ENCODE data around the gene PSMG3.

The PSMG3 gene

DNA sequence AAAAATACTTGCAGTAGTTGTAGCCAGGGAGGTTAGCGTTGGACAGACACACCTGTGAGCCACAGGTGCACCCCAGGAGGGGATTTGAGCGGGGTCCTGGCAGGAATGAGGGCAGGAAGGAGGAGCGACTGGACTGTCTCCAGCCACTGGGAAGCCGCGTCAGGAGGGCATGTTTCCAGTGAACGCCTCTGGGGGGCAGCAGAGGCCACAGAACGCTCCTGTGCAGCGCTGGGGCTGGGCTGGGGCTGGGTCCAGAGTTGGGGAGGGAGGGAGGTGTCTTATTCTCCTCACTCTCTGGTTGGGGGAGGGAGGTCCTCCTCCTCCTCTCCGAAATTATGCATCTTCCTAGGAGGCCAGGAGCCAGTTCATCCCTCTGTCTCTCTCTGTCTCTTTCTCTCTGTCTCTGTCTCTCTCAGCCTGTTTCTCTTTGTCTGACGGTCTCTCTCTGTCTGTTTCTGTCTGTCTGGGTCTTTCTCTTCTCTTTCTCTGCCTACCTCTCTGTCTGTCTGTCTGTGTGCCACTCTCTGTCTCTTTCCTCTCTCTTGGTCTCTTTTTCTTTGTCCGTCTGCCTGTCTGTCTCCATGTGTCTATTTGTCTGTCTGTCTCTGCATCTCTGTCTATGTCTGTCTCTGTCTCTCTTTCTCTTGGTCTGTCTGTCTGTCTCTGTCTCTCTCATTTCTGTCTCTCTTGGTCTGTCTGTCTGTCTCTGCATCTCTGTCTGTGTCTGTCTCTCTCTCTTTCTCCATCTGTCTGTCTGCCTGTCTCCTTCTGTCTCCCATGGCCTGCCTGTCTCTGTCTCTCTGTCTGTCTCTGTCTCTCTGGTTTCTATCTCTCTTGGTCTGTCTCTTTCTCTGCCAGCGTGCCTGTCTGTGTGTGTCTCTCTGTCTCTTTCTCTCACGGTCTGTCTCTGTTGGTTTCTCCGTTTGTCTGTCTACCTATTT, 9.9 kb upstream of the PSMG3 start:
- DNase-seq: peak; percentile 24 to 78

DNA sequence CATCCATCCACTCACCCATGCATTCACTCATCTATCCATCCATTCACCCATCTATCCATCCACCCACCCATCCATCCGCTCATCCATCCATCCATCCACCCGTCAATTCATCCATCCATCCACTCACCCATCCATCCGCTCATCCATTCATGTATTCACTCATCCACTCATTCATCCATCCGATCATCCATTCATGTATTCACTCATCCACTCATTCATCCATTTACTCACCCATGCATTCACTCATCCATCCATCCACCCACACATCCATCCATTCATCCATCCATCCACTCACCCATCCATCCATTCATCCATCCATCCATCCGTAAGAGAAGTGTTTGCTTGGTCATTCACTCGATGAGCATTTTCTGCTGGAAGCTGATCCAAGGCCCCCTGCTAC, 8.7 kb upstream of the PSMG3 start:
- no peak for DNase-seq

DNA sequence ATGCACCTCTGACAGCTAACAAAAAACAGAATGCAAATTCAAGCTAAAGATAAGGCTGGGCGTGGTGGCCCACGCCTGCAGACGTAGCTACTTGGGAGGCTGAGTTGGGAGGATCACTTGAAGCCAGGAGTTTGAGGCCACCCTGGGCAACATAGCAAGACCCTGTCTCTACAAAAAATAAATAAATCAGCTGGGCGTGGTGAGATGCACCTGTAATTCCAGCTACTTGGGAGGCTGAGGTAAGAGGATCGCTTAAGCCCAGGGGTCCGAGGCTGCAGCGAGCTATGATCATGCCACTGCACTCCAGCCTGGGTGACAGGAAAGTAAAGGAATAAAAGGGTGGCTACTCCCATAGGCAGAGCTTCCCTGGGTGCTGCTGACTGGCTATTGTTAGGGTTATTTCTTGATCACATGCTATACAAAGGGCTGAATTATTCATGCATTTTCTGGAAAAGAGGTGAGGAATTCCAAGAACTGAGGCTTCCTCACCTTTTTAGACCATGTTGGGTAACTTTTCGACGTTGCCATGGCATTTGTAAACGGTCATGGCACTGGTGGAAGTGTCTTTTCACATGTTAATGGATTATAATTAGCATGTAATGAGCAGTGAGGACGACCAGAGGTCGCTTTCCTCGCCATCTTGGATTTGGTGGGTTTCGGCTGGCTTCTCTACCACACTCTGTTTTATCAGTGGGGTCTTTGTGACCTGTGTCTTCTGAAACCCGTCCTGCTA, 6.9 kb upstream of the PSMG3 start:
- no peak for DNase-seq

DNA sequence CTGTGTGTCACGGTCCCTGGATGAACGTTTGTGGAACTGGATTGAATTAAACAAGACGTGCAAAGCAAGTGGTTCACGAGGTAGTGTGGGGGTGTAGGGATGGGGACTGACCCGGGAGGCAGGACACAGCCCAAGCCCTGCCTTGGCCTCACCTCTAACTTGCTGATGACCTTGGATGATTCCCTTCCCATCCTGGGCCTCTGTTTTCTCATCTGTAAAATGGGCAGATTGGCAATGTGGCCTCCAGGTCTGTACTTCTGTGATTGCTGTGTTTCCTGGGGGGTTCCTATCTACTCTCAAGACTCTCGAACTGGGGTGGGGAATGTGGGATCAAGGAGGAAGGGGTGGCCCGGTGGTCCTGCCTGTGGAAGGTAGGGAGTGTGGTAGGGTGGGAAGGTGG, 6.0 kb upstream of the PSMG3 start:
- DNase-seq: no peak

DNA sequence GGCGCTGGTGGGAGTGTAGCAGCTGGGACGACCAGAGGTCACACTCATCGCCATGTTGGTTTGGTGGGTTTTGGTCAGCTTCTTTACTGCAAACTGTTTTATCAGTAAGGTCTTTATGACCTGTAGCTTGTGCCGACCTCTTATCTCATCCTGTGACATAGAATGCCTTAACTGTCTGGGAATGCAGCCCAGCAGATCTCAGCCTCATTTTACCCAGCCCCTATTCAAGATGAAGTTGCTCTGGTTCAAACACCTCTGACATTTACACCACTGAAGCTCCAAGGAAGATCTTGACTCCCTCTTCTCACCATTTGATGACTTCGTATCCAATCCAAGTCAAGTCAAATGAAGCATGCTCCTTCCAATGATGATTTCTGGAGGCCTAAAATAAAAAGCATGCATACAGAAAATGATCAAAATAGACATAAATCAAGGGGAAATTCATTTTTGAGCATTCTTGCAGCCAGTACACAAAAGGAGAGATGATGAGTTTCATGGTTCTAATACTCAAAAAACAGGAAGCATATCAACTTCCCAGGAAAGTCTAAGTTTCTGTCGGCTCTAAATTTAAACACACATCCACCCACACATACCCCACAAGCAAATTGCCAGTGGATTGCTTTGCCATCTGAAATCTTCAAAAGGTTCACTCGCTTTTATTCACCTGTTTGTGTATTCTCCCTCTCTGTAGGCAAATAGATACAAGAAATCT, 2.4 kb upstream of the PSMG3 start:
- no peak for DNase-seq

DNA sequence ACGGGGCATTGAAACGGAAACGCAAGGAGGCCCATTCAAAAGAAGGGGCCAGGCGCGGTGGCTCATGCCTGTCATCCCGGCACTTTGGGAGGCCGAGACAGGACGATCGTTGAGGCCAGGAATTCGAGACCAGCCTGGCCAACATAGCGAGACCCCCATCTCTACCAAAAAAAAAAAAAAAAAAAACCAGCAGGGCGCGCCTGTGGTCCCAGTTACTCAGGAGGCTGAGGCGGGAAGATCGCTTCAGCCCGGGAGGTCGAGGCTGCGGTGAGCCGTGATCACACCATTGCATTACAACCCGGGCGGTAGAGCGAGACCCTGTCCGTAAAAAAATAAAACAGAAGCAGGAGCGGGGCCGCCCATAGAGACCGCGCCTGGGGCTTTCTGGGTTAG, 396 bp downstream of the PSMG3 start:
- no peak for DNase-seq

DNA sequence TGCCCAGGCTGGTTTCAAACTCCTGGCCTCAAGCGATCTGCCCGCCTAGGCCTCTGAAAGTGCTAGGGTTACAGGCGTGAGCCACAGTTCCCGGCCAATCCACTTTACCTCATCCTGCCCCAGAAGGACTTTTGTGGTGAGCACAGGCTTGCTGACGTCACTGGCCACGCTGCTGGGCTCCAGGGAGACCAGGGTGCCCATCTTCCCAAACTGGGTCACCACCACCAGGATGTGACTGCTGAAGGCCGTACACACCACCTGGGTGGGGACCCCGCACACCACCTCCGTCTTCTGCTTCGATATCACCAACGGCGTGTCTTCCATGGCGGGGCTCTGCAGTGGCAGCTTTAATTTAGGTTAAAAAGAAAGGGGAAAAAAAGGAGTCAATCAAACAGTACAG, 816 bp downstream of the PSMG3 start:
- DNase-seq: no peak

DNA sequence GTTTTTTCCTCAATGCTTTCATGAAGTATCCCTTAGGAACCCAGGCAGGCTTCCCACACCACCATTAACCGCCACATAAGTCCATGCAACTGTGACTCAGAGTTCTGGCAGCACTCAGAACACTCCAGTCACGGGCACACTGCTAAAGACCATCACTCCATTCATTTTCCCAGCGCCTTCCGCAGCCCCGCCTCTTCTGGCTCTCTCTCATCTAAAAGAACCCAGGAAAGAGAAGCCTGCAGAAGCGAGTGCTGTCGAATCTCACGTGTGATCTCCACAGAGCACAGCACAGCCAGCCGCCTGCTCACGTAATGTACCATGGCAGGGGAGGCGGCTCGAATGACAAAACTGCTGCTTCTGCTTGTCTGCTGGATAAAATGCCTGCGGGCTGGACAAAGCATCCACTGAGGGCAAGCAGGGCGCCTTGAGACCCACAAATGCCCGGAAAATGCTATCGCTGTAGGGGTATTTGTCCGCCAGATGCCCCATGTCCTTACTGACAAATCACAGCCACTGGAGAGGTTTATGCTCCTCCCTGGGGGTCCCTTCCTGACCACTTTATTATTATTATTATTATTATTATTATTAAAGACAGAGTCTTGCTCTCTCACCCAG, 1.8 kb downstream of the PSMG3 start:
- DNase-seq: no peak

DNA sequence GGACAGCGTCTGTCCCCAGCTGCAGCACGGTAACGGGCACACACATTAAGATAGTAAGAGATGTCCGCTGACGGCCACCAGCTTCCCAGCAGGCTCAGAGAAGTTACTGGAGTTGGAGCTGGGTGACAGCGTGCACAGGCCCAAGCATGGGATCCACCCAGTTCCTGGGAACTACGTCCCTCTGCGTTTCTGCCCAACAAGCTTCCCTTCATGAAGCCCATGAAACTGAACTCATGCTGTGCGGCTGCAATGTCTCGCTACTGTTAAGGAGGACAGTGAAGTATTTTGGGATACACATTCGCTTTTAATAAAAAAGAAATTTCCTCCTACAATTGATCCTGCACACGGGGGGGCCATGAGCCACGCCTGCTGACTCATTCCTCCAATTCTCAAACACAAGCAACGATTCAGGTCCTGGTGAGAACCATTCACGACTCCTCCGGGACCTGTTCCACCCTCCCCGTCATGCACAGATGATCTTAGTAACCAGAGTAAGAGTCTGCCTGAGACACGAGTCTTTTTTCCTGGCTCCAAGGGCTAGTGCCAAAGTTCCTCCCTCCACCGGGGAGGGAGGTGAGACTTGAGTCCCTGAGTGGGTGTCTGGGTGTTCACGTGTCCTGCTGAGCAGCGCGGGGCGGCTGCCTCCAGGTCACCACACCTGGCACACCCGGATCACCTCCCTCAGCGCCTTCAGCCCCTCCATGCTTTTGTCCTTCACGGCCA, 2.6 kb downstream of the PSMG3 start:
- DNase-seq: no peak

DNA sequence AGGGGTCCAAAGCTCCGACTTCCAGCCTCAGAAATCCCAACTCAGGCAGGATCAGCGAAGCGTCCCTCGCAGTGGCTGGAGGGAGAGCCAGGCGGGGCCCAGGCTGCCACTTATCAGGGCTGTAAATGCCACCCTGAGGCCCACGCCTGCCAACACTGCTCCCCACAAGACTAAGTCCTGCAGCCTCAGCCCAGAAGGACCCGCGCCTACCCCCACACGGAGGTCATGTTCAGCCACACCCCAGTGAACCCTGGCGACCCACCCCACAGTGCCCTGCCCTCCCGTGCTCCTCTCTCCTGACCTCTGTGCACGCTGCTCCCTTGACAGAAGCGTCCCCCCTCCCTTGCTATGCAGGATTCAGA, 3.2 kb downstream of the PSMG3 start:
- no peak for DNase-seq

DNA sequence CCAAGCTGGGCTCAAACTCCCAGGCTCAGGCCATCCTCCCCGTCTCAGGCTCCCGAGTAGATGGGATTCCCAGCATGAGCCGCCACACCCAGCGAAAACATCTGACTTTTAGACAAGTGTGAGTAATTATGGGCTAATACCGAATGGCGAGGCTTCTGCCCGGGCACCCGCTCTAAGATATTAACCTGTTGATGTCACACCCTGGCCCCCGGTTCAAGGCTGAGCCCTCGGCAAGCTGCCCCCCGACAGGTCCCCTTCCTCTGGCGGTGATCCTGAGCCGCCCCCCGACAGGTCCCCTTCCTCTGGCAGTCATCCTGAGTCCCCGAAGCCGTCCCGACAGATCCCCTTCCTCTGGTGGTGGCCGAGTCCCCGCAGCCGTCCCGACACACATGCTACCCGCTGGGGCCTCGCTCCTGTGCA, 5.2 kb downstream of the PSMG3 start:
- DNase-seq: no peak

DNA sequence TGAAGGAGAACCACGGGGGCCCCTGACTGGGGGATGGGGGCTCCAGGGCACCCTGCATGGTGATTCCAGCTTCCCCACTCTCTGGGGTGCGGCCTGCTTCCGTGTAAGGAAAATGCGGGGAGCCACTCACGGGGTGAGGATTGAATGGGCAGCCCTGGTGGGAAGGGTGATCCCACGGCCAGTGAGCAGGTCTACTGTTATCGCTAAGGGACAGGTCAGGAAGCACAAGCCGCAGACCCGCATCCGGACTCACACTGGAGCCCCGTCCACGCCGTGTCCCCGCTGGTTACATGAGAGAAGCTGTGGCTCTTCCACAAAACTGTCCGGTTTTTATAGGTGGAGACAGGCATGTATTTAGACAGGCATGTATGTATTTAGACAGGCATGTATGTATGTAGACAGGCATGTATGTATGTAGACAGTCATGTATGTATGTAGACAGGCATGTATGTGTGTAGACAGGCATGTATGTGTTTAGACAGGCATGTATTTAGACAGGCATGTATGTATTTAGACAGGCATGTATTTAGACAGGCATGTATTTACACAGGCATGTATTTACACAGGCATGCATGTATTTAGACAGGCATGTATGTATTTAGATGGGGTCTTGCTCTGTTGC, 5.7 kb downstream of the PSMG3 start:
- no peak for DNase-seq

DNA sequence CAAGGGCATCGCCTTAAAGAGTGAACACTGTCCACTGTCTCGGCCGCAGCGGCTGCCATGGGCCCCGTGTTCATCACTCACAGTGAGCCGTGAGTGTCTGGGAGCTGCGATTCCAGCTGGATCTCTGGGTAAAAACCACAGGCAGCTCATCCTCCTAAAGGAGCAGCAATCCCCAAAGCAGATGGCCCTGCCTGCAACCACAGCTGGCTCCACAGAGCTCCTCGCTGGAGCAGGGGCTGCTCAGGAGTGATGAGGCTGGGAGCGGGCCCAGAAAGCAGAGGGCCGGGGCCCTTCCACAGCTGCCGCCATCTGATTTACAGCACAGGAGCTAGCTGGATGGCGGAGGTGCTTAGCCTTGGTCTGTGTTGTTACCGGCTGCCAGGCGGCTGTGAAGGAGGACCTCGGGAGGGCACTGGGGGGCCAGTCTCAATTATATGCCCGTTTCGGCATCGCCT, 7.2 kb downstream of the PSMG3 start:
- DNase-seq: no peak

DNA sequence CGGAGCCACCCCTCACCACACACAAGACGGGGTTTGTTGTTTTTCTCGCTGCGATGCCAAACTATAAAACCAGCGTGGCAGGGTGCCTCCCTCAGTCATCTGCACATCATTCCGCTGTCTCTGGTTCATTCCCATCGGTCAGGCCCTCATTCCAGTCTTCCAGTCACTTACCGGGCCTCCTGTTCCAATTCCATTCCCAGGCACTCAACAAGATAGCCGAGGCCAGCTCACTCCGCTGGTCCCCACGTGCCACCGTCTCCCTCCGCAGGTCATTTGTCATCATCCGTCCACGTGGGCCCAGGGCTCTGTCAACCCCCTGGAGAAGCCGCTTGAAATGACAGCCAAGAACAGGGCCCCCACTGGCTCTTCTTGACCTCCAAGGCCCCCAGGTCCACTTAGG, 7.7 kb downstream of the PSMG3 start:
- DNase-seq: no peak

DNA sequence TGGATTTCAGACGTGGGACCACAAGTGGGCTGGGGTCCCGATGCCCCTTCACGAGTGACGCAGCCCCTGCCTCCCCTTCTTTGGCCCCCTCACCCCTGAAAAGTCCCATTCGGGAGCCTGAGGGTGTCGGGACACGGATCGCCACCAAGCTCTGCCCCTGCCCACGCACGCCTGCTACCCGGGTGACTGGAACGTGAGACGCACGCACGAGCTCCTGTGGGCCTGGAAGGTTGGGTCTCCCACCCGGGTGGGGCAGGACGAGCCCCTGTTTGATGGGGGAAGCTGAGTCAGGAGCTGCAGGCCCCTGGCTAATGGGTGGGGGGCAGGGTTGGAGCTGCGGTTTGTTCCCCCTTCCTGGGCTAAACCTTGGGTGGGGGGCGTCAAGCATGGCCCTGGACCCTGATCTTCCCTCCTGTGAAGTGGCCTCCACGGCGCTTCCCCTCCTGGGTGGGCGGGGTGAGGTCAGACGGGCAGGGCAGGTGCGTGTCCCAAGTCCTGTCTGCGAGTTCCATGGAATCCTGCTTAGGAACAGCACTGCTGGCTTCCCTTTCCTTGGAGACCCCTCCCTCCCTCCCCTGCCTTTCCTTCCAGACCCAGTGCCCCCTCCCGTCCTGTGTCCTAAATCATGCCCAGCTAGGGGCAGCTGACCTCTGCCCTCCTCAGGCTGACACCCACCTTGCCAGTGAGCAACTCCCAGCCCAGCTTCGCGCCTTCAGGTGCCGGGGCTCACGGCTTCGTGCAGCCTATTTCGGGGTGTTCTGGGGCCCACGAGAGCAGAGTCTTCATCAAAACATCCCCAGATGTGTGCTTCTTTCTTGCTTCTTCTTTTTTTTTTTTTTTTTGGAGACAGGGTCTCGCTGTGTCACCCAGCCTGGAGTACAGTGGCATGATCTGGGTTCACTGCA, 8.5 kb downstream of the PSMG3 start:
- no peak for DNase-seq

DNA sequence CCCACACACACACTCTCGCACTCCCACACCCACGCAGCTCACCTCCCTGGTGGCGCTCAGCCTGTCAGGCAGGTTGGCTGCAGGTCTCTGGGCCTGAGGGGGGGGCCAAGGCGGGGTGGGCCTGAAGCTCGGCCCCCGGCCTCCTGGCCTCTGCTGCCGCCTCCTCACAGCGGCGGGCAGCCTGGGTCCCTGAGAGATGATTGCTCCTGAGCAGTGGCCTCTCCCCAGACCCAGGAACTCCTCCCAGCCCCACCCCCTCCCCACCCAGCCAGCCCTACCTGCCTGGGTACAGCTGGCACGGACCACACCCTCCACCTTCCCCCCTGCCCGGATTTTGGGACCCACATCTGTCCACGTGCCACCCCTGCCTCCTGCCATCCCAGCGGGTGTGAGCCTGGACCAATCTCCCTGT, 9.2 kb downstream of the PSMG3 start:
- no peak for DNase-seq

DNA sequence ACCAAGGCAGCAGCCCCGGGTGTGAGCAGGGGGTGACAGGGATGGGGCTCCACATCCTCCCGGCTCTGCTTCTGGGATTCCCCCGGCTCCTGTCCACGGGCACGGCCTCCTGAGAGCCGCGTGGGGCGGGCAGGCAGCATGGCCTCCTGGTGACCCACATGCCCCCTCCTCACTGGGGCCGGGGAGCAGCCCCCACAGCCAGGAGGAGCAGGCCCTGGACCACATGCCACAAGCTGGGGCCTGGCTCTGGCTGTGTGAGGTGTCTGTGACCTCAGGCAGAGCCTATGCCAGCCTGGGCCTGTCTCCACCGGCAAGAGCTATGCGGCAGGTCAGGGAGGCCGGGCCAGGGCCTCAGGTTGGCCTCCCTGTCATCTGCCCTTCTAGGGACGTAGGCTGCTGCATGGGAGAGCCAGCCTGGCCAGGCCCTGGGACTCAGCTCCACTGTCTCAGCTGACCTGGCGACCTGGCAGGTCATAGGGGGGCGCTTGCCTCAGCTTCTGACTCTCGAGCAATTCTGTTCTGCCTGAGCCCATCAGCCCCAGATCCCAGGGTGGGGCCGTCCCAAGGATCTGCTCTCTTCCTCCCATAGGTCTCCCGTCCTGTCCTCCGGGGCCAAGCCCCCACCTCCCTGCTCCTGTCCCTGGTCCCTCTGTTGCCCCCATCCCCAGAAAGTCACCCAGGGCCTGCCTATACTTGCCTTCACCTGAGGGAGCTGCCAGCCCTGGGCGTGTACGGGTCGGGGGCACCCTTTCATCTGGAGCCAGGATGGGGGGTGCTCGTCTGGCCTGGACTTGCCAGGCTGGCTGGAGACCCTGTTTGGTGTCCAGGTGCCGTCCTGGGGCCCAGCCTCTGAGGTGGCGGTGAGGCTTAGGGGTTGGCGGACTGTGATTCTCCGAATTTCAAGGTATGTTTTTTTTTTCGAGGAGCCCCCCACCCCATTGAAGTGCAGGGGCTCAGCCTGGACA, 9.9 kb downstream of the PSMG3 start:
- DNase-seq: no peak

DNA sequence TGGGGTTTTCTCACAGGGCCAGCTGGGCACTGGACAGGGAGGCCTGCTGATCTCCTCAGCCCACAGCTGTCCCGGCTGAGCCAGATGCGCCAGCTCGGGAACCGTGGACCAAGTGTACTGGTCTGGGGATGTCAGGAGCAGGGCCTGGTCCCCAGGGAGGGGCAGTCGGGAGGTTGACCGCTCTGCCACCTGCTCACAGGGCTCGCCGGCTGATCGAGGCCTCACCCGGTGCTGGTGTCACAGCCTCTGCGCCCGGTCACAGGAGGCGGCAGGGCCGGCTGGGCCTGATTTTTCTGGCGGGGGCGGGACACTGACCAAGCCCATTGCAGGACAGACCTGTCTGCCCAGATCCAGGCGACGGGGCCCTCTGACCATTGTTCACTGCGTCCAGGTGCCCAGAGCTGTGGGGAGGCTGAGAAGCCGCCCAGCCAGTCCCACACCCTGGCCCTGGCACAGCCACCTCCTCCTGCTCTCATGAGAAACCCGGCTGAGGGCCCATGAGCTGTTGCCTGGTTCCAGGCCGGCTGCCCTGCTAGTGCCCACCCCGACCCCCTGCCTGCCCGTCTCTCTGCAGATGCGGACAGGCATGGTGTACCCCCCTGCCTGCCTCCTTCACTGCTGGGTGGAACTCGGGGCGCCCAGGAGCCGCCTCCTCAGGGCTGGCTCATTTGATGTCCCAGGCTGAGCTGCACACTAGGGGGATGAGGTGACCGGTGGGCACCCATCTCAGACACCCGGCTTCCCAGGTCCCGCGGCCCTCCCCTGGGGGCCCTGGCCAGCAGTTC, 10.8 kb downstream of the PSMG3 start:
- DNase-seq: no peak

Measured in NCI-H526 (cell line).